ENCODE measurements around the gene OR1J2. TPM values are rescaled to one million over a fixed set of nuclear protein-coding genes. Genes with fewer than 3 reads are reported as not detected.

OR1J2 gene
- total RNA-seq, 3 donors from 2014 or later (not counting 1 experiment from before 2014, with no cell fraction given) = not detected

DNA sequence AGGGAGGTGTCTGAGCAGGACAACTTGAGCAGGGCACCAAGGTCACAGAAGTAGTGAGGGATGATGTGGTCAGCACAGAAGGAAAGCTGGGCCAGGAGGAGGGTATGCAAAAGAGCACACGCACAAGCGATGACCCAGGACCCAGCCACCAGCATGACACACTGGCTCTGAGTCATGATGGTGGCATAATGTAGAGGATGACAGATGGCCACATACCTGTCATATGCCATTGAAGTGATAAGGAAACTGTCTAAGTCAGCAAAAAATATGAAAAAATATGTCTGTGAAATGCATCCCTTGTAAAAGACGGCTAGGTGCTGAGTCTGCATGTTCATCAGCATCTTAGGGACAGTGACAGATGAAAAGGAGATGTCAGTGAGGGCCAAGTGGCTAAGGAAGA is 33.3 kb upstream of the OR1J2 start:
- Histone ChIP-seq H3K4me3 (ENCODE audit: low read length) (no peak overlapping the region), H3K27ac (ENCODE audit: low read length) (no peak overlapping the region), H3K36me3 (ENCODE audit: control insufficient read depth, insufficient read depth, low read length) (no peaks in the 10 kb centered on the region), H3K27me3 (ENCODE audit: control insufficient read depth, insufficient read depth, low read length) (no peaks in the 10 kb centered on the region), H3K4me1 (ENCODE audit: control insufficient read depth, insufficient read depth, low read length) (no peaks in the 10 kb centered on the region), H3K9me3 (ENCODE audit: control insufficient read depth, insufficient read depth, low read length) (no peaks in the 10 kb centered on the region)
- no peaks in the 10 kb centered on the region for H3K36me3 Mint-ChIP-seq
- TF ChIP-seq, protein P1, sequence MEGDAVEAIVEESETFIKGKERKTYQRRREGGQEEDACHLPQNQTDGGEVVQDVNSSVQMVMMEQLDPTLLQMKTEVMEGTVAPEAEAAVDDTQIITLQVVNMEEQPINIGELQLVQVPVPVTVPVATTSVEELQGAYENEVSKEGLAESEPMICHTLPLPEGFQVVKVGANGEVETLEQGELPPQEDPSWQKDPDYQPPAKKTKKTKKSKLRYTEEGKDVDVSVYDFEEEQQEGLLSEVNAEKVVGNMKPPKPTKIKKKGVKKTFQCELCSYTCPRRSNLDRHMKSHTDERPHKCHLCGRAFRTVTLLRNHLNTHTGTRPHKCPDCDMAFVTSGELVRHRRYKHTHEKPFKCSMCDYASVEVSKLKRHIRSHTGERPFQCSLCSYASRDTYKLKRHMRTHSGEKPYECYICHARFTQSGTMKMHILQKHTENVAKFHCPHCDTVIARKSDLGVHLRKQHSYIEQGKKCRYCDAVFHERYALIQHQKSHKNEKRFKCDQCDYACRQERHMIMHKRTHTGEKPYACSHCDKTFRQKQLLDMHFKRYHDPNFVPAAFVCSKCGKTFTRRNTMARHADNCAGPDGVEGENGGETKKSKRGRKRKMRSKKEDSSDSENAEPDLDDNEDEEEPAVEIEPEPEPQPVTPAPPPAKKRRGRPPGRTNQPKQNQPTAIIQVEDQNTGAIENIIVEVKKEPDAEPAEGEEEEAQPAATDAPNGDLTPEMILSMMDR (IDR thresholded peaks at IDR 0.05) = no peak
- no peaks in the 10 kb centered on the region for H3K4me1 Mint-ChIP-seq
- peaks cover 40 to 76% of the 10 kb centered on the region in 2 donors for H3K27me3 Mint-ChIP-seq (ENCODE audit: low read depth in 2 of 2)
- no peak overlapping the region for H3K4me3 Mint-ChIP-seq
- ATAC-seq = no peak
- intact Hi-C loops (cut with micrococcal nuclease) = no loop called here
- 89% methylated on average over 3 of the region's 3 CpGs for WGBS (ENCODE audit: insufficient coverage)
- no peak overlapping the region for H3K27ac Mint-ChIP-seq
- no peaks in the 10 kb centered on the region for H3K9me3 Mint-ChIP-seq
- DNase-seq = no peak

DNA sequence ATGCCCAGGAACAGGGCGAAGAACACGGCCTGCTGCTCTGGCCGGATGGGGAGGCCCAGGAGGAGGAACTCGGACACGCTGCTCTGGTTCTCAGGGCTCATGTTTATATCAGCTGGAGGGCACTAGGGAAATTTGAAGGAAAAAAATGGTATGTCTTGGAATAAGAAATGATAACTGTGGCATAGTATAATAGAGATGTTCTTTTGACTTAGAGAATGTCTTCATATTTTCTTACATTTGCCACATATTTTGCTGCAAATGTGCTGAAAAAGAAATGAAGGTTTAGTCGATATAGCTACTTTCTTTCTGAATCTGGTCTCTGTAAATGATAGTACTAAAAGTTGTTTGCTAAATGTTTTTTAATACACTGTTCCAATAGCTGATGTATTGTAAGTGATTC is 32.8 kb upstream of the OR1J2 start, which contains the start of gene OR1J1:
Gene OR1J1, minus strand, starts transcription at position 101 of the 400 bp plus-strand sequence. Its CDS starts 0 bp downstream, at position 101.
- intact Hi-C loops (cut with micrococcal nuclease) = no loop called here
- TF ChIP-seq, protein P1 (IDR thresholded peaks at IDR 0.05) = no peak
- Mint-ChIP-seq H3K36me3 (no peaks in the 10 kb centered on the region), H3K4me1 (no peaks in the 10 kb centered on the region), H3K4me3 (no peak within 1 kb of the TSS), H3K27ac (no peak within 1 kb of the TSS), H3K9me3 (no peaks in the 10 kb centered on the region), H3K27me3 (ENCODE audit: low read depth in 2 of 2) (peaks cover 44 to 80% of the 10 kb centered on the region in 2 donors)
- no peaks in the 10 kb centered on the region for H3K4me1 ChIP-seq (ENCODE audit: control insufficient read depth, insufficient read depth, low read length)
- no peak for ATAC-seq
- no peaks in the 10 kb centered on the region for H3K36me3 ChIP-seq (ENCODE audit: control insufficient read depth, insufficient read depth, low read length)
- WGBS (ENCODE audit: insufficient coverage) = 89% methylated on average over 6 of the region's 6 CpGs
- no peaks in the 10 kb centered on the region for H3K27me3 ChIP-seq (ENCODE audit: control insufficient read depth, insufficient read depth, low read length)
- H3K4me3 ChIP-seq (ENCODE audit: low read length) = no peak within 1 kb of the TSS
- DNase-seq = no peak
- no peaks in the 10 kb centered on the region for H3K9me3 ChIP-seq (ENCODE audit: control insufficient read depth, insufficient read depth, low read length)
- H3K27ac ChIP-seq (ENCODE audit: low read length) = no peak within 1 kb of the TSS

DNA sequence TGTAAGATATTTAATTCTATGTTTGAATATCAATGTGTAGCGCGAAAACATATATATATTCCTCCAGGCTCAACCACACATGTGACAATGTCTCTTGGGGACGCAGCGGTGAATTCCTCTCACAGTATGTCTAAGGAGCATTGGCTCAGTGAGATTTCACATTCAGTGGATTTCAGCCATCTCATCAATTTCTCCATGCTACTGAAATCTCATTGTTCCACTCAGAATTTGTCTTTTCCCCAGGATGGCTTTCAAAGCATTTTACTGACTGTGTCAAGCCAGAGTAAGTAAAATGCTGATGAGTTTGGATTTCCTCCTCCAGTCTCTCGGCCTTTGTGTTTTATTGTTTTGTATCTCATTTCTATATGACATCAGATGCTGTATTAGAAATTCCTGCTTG is 31.5 kb upstream of the OR1J2 start:
- peaks cover 37 to 67% of the 10 kb centered on the region in 2 donors for H3K27me3 Mint-ChIP-seq (ENCODE audit: low read depth in 2 of 2)
- WGBS (ENCODE audit: insufficient coverage) = 94% methylated on average over 4 of the region's 5 CpGs
- intact Hi-C loops (cut with micrococcal nuclease) = no loop called here
- no peak for ATAC-seq
- Histone ChIP-seq H3K27ac (ENCODE audit: low read length) (no peak overlapping the region), H3K36me3 (ENCODE audit: control insufficient read depth, insufficient read depth, low read length) (no peaks in the 10 kb centered on the region), H3K9me3 (ENCODE audit: control insufficient read depth, insufficient read depth, low read length) (no peaks in the 10 kb centered on the region), H3K4me3 (ENCODE audit: low read length) (no peak overlapping the region), H3K4me1 (ENCODE audit: control insufficient read depth, insufficient read depth, low read length) (no peaks in the 10 kb centered on the region), H3K27me3 (ENCODE audit: control insufficient read depth, insufficient read depth, low read length) (no peaks in the 10 kb centered on the region)
- TF ChIP-seq, protein P1 (IDR thresholded peaks at IDR 0.05) = no peak
- no peaks in the 10 kb centered on the region for H3K4me1 Mint-ChIP-seq
- DNase-seq = no peak
- H3K4me3 Mint-ChIP-seq = no peak overlapping the region
- H3K36me3 Mint-ChIP-seq = no peaks in the 10 kb centered on the region
- no peak overlapping the region for H3K27ac Mint-ChIP-seq
- no peaks in the 10 kb centered on the region for H3K9me3 Mint-ChIP-seq

DNA sequence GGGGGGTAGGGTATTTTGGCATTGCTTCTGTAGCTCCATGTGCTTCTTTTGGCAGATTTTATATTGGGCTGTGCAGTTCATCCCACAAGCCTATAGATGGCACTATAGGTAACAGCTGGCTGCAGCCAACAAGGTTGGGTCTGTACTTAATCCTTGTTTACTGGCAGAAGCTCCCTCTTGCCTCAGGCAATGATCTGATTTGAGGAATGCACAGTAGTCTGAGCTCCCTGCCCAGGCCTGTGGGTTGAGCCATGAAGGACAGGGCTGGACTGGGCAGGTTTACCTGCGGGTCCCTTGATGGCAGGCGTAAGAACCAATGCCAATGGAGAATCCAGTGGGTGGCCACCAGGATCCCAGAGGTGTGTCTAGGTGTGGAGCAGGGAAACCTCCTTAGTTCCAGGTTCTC is 11.7 kb upstream of the OR1J2 start:
- no peaks in the 10 kb centered on the region for H3K9me3 Mint-ChIP-seq
- no peak overlapping the region for H3K27ac ChIP-seq (ENCODE audit: low read length)
- H3K4me1 ChIP-seq (ENCODE audit: control insufficient read depth, insufficient read depth, low read length) = no peaks in the 10 kb centered on the region
- H3K27ac Mint-ChIP-seq = no peak overlapping the region
- no peak overlapping the region for H3K4me3 Mint-ChIP-seq
- no peaks in the 10 kb centered on the region for H3K4me1 Mint-ChIP-seq
- TF ChIP-seq, protein P1 (IDR thresholded peaks at IDR 0.05) = peak; percentile 70
- intact Hi-C loops (cut with micrococcal nuclease) = no loop called here
- DNase-seq (peak in 1 of 2 donors; percentile 51), ATAC-seq (peak; percentile 68 to 88 (median 68))
- H3K36me3 ChIP-seq (ENCODE audit: control insufficient read depth, insufficient read depth, low read length) = no peaks in the 10 kb centered on the region
- no peak overlapping the region for H3K4me3 ChIP-seq (ENCODE audit: low read length)
- H3K9me3 ChIP-seq (ENCODE audit: control insufficient read depth, insufficient read depth, low read length) = no peaks in the 10 kb centered on the region
- H3K36me3 Mint-ChIP-seq = no peaks in the 10 kb centered on the region
- peaks cover 17 to 43% of the 10 kb centered on the region in 2 donors for H3K27me3 Mint-ChIP-seq (ENCODE audit: low read depth in 2 of 2)
- 60% methylated on average over 2 of the region's 2 CpGs for WGBS (ENCODE audit: insufficient coverage)
- no peaks in the 10 kb centered on the region for H3K27me3 ChIP-seq (ENCODE audit: control insufficient read depth, insufficient read depth, low read length)

All from natural killer cell (primary cell).